Measurements from ENCODE around the gene POU2AF2. TPM values are rescaled to one million over a fixed set of nuclear protein-coding genes. Genes with fewer than 3 reads are reported as not detected.
"Not testable (repeated sequence)": the region's sequence is repeated elsewhere in the genome, so short reads cannot be mapped to it uniquely, and the experiment has no call there.

The POU2AF2 gene
- total RNA-seq, 6 donors from 2014 or later: 0.24 TPM; not detected in 5

DNA sequence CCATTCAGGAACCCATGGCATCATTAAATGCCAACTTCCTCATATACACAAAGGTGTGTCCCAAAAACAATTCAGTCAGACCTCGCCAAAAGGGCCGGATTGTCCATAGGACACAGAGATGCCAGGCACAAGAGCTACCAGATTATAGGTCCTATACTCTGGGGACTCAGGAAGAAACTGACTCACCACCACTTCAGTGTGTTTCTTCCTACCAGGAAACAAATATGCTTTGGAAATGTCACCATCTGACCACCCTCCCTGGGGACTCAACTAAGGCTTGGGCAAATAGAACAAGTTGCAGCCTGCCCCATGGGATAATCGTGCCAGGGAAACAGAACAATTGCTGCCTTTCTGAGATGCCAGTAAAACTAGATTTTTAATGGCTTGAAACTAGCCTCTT is 64.6 kb downstream of the POU2AF2 start:
- no peaks in the 10 kb centered on the region for H3K27me3 ChIP-seq
- WGBS, 2 donors: 67 to 82% methylated on average over 3 of the region's 3 CpGs
- ATAC-seq (ENCODE audit: low FRiP score in 2 of 2): no peak

DNA sequence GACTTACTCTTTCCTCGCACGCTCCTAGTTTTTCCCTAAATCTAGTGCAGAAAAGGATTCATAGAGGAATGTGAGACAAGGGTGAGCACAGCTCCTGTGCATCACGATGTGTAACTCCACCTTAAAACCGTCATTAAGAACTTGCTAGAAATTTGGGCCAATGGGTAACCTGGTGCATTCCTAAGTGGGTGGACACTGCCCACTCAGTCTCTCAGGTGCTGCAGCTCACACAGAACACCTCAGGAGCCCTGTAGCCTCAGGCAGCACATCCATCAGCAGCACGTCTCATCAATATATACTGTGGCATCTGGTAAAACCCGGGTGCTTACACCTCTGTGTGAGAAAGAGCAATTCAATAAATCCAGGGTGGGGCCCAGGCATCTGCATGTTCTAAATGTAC is 65.2 kb downstream of the POU2AF2 start:
- no peak overlapping the region for H3K4me3 ChIP-seq

More for the DNA sequence above, 64.6 kb downstream of the POU2AF2 start:
- no peak overlapping the region for H3K4me3 ChIP-seq
- no peaks in the 10 kb centered on the region for H3K36me3 ChIP-seq
- TF ChIP-seq POLR2AphosphoS5 (IDR thresholded peaks at IDR 0.05) (no peak), POLR2A (IDR thresholded peaks at IDR 0.05) (no peak), EP300 (IDR thresholded peaks at IDR 0.05) (no peak)
- TF ChIP-seq, protein P1, sequence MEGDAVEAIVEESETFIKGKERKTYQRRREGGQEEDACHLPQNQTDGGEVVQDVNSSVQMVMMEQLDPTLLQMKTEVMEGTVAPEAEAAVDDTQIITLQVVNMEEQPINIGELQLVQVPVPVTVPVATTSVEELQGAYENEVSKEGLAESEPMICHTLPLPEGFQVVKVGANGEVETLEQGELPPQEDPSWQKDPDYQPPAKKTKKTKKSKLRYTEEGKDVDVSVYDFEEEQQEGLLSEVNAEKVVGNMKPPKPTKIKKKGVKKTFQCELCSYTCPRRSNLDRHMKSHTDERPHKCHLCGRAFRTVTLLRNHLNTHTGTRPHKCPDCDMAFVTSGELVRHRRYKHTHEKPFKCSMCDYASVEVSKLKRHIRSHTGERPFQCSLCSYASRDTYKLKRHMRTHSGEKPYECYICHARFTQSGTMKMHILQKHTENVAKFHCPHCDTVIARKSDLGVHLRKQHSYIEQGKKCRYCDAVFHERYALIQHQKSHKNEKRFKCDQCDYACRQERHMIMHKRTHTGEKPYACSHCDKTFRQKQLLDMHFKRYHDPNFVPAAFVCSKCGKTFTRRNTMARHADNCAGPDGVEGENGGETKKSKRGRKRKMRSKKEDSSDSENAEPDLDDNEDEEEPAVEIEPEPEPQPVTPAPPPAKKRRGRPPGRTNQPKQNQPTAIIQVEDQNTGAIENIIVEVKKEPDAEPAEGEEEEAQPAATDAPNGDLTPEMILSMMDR (IDR thresholded peaks at IDR 0.05): no peak
- no peaks in the 10 kb centered on the region for H3K4me1 ChIP-seq
- DNase-seq: no peak
- no peaks in the 10 kb centered on the region for H3K9me3 ChIP-seq
- H3K27ac ChIP-seq: no peak overlapping the region

DNA sequence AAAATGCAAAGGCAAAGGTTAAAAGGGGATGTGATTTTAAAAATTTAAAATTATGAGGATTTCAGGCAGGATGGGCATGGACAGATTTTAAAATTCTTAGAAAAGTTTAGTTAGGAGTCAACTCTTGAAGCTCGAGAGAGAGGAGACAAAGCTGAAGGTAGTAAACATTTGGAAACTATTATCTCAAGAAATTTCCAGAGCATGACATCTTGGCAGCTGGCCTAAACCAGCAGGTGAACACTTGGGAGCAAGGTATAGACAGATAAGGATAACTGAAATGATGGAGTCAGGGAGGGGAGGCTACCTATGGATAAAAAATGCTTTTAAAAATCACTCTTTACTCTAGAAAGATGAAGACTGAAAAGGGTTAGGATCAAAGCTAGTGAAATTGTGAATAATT is 66.6 kb downstream of the POU2AF2 start:
- H3K4me3 ChIP-seq: no peak overlapping the region
- H3K27me3 ChIP-seq: no peaks in the 10 kb centered on the region
- no peak overlapping the region for H3K27ac ChIP-seq
- ATAC-seq (ENCODE audit: low FRiP score in 2 of 2) (no peak), DNase-seq (no peak)
- H3K9me3 ChIP-seq: no peaks in the 10 kb centered on the region
- no peak for TF ChIP-seq POLR2AphosphoS5 (IDR thresholded peaks at IDR 0.05)
- TF ChIP-seq, protein P1 (IDR thresholded peaks at IDR 0.05): no peak
- TF ChIP-seq EP300 (IDR thresholded peaks at IDR 0.05): no peak
- no peak for TF ChIP-seq POLR2A (IDR thresholded peaks at IDR 0.05)
- 55 to 58% methylated on average over 1 of the region's 1 CpG for WGBS, 2 donors
- H3K36me3 ChIP-seq: no peaks in the 10 kb centered on the region
- H3K4me1 ChIP-seq: no peaks in the 10 kb centered on the region

More for the DNA sequence above, 65.2 kb downstream of the POU2AF2 start:
- 84 to 90% methylated on average over 5 to 6 of the region's 6 CpGs for whole genome bisulfite sequencing, 2 donors
- no peak for DNase-seq
- no peak overlapping the region for H3K27ac ChIP-seq
- H3K27me3 ChIP-seq: no peaks in the 10 kb centered on the region
- H3K9me3 ChIP-seq: no peaks in the 10 kb centered on the region
- no peaks in the 10 kb centered on the region for H3K36me3 ChIP-seq
- ATAC-seq (ENCODE audit: low FRiP score in 2 of 2): no peak
- TF ChIP-seq EP300 (IDR thresholded peaks at IDR 0.05) (no peak), POLR2AphosphoS5 (IDR thresholded peaks at IDR 0.05) (no peak), POLR2A (IDR thresholded peaks at IDR 0.05) (no peak)
- TF ChIP-seq, protein P1 (IDR thresholded peaks at IDR 0.05): no peak
- no peaks in the 10 kb centered on the region for H3K4me1 ChIP-seq

DNA sequence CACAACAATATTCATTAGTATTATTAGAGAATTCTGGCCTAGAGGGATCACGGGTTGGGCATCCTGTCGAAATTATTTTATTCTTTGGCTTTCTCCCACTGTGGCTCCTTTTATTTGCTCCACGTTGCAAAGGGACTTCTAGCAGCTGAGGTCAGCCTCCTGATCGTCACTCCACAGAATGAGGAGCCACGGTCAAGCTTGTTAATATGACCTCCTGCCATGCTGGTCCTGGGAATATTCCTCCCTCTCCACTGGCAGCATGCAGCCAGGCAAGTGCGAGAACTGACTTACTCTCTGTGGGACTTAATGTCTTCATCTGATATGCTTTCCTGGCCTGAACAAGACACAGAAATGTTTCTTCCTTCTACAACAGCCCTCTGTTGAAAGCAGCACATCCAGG is 73.8 kb downstream of the POU2AF2 start:
- DNase-seq: no peak
- Histone ChIP-seq H3K4me3 (no peak overlapping the region), H3K9me3 (no peaks in the 10 kb centered on the region), H3K36me3 (no peaks in the 10 kb centered on the region), H3K27me3 (no peaks in the 10 kb centered on the region), H3K4me1 (peaks cover 0 to 9% (median 0%) of the 10 kb centered on the region in 4 donors), H3K27ac (no peak overlapping the region)
- WGBS, 2 donors: 85 to 87% methylated on average over 6 of the region's 6 CpGs
- no peak for ATAC-seq (ENCODE audit: low FRiP score in 2 of 2)
- TF ChIP-seq, protein P1 (IDR thresholded peaks at IDR 0.05): no peak
- TF ChIP-seq POLR2A (IDR thresholded peaks at IDR 0.05) (no peak), EP300 (IDR thresholded peaks at IDR 0.05) (no peak)

DNA sequence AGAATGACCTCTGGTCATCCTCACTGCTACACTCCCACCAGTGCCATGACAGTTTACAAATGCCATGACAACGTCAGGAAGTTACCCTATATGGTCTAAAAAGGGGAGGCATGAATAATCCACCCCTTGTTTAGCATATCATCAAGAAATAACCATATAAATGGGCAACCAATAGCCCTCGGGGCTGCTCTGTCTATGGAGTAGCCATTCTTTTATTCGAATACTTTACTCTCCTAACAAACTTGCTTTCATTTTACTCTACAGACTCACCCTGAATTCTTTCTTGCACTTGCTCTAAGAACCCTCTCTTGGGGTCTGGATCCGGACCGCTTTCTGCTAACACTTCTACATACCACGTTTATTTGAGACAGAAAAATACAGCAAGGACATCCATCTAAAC is 74.7 kb downstream of the POU2AF2 start:
- H3K27me3 ChIP-seq; DNase-seq; H3K9me3 ChIP-seq; H3K27ac ChIP-seq; H3K36me3 ChIP-seq; H3K4me3 ChIP-seq; ATAC-seq (ENCODE audit: low FRiP score in 2 of 2): not testable (repeated sequence)
- H3K4me1 ChIP-seq: peaks cover 0 to 13% (median 0%) of the 10 kb centered on the region in 4 donors
- WGBS, 2 donors: 72 to 79% methylated on average over 6 of the region's 6 CpGs
